GM18505 (cell line): ENCODE measurements around the gene FRK.
"Not testable (repeated sequence)": the region's sequence is repeated elsewhere in the genome, so short reads cannot be mapped to it uniquely, and the experiment has no call there.

Source experiments
- ATAC-seq: cut with Tn5 transposase; IDR thresholded peaks from one replicate; pipeline ENCODE4 v1.9.1; 2021; ENCODE audit not compliant: unreplicated experiment
- POLR2A ChIP-seq: IDR thresholded peaks from 4 replicates; pipeline ENCODE4 v1.6.1; 2011; ENCODE audit warnings: borderline replicate concordance; ENCODE audit not compliant: insufficient read depth, insufficient read length; ENCODE audit errors: extremely low read depth

The FRK gene

GRCh38 chr6:116060572-116061283 lies at the start of gene FRK:
FRK (minus strand) TSS chr6:116060891; CDS start chr6:116060311, 580 bp downstream.
- no peak for ATAC-seq
- no peak for TF ChIP-seq POLR2A

GRCh38 chr6:116108836-116109235 lies 48.1 kb upstream of the FRK start:
- ATAC-seq: no peak
- no peak for TF ChIP-seq POLR2A

- no peak for TF ChIP-seq POLR2A
- ATAC-seq: no peak
These were observed 45.5 kb upstream of the FRK start for GRCh38 chr6:116106146-116106545.

GRCh38 chr6:116105247-116105646 lies 44.6 kb upstream of the FRK start:
- no peak for TF ChIP-seq POLR2A
- ATAC-seq: no peak

- no peak for TF ChIP-seq POLR2A
- no peak for ATAC-seq
These were observed 43.9 kb upstream of the FRK start for GRCh38 chr6:116104636-116105035.

- no peak for ATAC-seq
- no peak for TF ChIP-seq POLR2A
These were observed 42.2 kb upstream of the FRK start for GRCh38 chr6:116102873-116103272.

- no peak for TF ChIP-seq POLR2A
- ATAC-seq: no peak
These were observed 41.1 kb upstream of the FRK start for GRCh38 chr6:116101790-116102189.

- ATAC-seq: no peak
- no peak for TF ChIP-seq POLR2A
These were observed 40.6 kb upstream of the FRK start for GRCh38 chr6:116101302-116101718.

GRCh38 chr6:116100419-116101301 lies 40.0 kb upstream of the FRK start, which contains the start of gene NT5DC1:
NT5DC1 (plus strand) TSS chr6:116100853; CDS start chr6:116100931, 78 bp downstream.
- ATAC-seq: peak; percentile 85
- TF ChIP-seq POLR2A: peak; percentile 89

GRCh38 chr6:116099036-116099435 lies 38.3 kb upstream of the FRK start:
- no peak for TF ChIP-seq POLR2A
- no peak for ATAC-seq

GRCh38 chr6:116096979-116097816 lies 36.5 kb upstream of the FRK start:
- ATAC-seq: no peak
- no peak for TF ChIP-seq POLR2A

- ATAC-seq: not testable (repeated sequence)
These were observed 35.5 kb upstream of the FRK start for GRCh38 chr6:116096048-116096759.
